GM12874 (cell line): Measurements from ENCODE around the gene PLEKHA6.

Experiments used
- TF ChIP-seq, protein P1 (sequence below): IDR thresholded peaks from 2 replicates; pipeline ENCODE4 v1.5.1; 2011; ENCODE audit warnings: low read depth, mild to moderate bottlenecking, control low read depth, low read length, moderate library complexity; ENCODE audit not compliant: insufficient read depth

PLEKHA6 gene

DNA sequence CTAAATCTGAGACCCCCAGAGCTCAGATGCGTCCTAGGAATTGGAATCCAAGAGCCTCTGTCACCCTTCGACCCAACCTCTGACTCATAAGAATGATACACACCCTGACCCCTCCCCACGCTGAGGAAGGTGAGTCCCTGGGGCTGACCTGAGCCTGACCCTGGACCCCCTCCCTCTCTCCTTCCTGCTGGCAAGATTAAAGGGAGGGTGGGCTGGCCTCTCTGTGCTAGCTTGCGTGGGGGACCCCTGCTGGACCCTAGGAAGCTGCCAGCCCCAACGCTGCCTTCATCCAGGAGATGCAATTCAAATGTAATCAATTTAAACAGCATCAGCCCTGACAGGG, 627 bp downstream of the PLEKHA6 start:
- TF ChIP-seq, protein P1, sequence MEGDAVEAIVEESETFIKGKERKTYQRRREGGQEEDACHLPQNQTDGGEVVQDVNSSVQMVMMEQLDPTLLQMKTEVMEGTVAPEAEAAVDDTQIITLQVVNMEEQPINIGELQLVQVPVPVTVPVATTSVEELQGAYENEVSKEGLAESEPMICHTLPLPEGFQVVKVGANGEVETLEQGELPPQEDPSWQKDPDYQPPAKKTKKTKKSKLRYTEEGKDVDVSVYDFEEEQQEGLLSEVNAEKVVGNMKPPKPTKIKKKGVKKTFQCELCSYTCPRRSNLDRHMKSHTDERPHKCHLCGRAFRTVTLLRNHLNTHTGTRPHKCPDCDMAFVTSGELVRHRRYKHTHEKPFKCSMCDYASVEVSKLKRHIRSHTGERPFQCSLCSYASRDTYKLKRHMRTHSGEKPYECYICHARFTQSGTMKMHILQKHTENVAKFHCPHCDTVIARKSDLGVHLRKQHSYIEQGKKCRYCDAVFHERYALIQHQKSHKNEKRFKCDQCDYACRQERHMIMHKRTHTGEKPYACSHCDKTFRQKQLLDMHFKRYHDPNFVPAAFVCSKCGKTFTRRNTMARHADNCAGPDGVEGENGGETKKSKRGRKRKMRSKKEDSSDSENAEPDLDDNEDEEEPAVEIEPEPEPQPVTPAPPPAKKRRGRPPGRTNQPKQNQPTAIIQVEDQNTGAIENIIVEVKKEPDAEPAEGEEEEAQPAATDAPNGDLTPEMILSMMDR: no peak

GRCh38 chr1:204358605-204359004, 1.1 kb downstream of the PLEKHA6 start:
- TF ChIP-seq, protein P1: no peak

DNA sequence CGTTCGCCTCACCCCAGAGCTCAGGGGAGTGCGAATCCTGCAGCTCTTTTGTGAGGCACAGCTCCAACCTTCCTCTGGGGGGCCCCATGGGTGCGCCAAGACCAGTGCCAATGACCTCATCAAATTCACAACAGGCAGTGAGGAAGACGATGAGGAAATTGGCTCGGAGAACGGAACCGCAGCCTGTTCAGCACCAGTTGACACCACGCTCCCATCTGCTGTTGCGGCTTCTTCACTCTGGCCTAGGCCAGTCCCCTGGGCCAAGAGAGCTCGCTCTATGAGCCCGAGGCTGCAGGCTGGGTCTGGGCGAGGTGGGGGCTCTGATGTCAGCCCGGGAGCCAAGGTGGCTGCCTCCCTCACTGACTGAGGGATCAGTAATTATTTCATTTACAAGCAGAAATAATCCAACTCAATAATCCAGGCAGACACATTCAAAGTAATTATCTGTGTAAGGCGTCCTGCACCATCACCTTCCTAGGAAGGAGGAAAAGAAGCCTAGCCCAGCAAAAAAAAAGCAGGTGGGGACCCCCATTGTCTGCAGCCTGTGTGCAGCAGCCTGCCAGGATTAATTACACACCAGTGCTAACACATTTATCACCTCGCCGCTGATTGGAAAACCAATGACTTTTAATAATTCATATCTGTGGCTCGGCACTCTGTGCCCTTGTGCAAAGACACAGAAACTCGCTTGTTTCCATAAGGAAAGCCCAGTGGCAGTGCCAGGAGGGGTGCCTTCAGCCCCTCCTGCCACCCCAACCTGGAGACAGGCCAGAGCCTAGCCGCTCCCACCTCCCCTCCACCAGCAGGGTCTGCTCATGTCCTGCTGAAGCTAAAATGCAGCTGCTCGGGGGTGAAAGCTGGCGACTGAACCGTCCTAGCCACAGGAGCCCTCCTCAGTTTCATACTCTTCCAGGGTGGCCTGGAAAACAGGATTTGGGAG, 1.9 kb downstream of the PLEKHA6 start:
- TF ChIP-seq, protein P1: 0 out of 2 replicates have a peak, but pooled peaks have one; percentile 34

- TF ChIP-seq, protein P1: no peak
Observed at GRCh38 chr1:204356997-204357396, 2.7 kb downstream of the PLEKHA6 start.

DNA sequence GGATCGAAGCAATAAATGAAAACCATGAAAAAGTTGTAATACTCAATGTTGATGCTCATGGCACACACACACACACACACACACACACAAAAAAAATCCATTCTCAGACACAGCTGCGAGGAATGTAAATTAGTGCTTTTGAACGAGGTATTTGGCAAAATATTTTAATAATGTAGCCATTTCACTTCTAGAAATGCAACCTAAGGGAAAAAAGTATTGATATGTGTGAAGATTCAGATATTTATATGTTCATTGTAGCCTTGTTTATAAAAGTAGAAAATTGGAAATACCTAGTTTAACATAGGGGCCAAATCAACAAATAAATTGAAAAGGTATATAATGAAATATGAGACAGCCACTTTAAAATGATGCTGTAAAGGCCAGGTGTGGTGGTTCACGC, 3.8 kb downstream of the PLEKHA6 start:
- TF ChIP-seq, protein P1: no peak

DNA sequence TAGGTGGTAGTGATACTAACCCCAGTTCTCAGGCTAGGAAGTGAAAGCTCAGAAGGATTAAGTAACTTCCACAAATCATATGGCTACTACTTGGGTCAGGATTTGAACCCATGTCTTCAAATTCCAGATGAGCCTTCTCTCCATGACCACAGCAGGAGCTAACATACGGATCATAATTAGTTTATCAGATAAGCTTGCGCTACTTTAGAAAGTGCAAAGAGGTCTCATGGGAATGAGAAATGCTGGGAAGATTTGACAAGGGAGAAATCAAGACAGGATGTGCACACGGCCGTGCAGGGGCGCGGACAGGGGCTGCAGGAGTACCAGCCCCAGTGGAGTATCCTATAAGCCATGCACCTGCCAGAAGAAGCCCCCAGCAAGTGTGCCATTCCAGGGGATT, 5.2 kb downstream of the PLEKHA6 start:
- TF ChIP-seq, protein P1: no peak

DNA sequence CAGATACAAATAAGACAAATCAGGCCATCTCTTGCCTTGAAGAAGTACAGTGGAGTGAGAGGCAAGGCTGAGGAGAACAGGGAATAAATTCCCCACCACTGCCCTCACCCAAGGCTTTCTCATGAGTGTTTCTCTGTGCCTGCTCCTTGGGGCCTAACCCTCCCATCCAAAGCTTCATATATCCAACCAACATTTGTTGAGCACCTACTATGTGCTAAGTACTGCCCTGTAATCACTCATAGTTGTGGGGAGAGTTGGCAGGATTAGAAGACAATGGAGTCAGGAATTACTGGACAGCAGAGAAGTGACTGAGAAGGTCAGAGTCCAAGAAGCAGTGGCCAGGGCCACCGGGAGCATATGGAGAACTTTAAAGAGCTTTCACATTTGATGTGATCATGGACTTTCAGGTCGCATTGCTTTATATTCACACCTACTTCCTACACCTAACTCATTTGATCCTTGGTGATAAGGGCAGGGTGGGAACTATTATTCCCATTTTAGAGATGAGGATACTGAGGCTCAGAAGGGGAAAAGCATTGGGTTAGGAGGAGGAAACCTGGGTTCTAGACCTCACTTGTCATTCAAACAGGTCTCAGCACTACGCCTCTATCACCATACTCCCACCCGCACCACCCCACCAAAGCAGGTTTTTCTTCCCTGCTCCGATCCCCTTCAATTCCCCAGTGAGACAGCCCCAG, 6.4 kb downstream of the PLEKHA6 start:
- TF ChIP-seq, protein P1: no peak
